ENCODE measurements around the gene GDPD4.

DNA sequence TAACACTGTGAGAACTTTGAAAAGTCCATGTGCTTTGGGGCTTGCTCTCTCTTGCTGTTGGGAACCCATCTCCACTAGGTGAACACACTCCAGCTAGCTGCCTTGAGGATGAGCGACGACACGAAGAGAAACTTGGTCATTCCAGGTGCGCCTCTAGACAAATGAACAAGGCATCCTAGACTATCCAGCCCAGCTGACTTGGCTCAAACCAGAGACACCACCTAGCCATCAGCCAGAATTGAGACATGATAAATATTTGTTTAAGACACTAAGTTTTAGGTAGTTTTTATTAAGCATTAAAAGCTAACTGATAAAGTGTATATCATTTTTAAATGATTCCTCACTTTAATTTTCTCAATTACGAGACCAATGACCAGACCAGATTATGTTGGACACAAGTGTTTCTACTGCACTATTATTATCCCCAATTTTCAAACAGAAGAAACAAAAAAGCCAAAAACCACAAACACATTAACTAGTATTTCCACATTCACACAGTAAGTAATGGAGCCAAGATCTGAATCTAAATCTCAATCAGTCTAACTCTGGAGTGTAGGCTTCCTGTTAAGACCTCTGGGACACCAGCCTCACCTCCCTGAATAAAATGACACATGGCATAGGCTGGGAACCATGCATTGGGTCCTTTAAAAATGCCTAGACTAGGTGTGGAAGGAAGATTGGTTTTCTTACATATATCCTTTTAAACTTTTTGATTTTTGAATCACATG is 70.4 kb downstream of the GDPD4 start:
- TF ChIP-seq CTCF (IDR thresholded peaks at IDR 0.05), result no peak
- TF ChIP-seq POLR2AphosphoS5 (IDR thresholded peaks at IDR 0.05; ENCODE audit: low read depth, low read length), result no peak
- TF ChIP-seq SIN3A (IDR thresholded peaks at IDR 0.05; ENCODE audit: borderline replicate concordance, insufficient read depth, low read depth, low read length), result no peak
- TF ChIP-seq, protein P1, sequence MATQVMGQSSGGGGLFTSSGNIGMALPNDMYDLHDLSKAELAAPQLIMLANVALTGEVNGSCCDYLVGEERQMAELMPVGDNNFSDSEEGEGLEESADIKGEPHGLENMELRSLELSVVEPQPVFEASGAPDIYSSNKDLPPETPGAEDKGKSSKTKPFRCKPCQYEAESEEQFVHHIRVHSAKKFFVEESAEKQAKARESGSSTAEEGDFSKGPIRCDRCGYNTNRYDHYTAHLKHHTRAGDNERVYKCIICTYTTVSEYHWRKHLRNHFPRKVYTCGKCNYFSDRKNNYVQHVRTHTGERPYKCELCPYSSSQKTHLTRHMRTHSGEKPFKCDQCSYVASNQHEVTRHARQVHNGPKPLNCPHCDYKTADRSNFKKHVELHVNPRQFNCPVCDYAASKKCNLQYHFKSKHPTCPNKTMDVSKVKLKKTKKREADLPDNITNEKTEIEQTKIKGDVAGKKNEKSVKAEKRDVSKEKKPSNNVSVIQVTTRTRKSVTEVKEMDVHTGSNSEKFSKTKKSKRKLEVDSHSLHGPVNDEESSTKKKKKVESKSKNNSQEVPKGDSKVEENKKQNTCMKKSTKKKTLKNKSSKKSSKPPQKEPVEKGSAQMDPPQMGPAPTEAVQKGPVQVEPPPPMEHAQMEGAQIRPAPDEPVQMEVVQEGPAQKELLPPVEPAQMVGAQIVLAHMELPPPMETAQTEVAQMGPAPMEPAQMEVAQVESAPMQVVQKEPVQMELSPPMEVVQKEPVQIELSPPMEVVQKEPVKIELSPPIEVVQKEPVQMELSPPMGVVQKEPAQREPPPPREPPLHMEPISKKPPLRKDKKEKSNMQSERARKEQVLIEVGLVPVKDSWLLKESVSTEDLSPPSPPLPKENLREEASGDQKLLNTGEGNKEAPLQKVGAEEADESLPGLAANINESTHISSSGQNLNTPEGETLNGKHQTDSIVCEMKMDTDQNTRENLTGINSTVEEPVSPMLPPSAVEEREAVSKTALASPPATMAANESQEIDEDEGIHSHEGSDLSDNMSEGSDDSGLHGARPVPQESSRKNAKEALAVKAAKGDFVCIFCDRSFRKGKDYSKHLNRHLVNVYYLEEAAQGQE (IDR thresholded peaks at IDR 0.05; ENCODE audit: insufficient read depth in 1 of 2, low read depth in 2 of 2, low read length in 1 of 2), result no peak
- TF ChIP-seq TCF7L2 (IDR thresholded peaks at IDR 0.05; ENCODE audit: low read depth, low read length), result no peak
